HG03442 (cell line): ENCODE data around the gene GSE1.

Source experiments
- ATAC-seq: cut with Tn5 transposase; IDR thresholded peaks from one replicate; pipeline ENCODE4 v1.9.1; 2021; ENCODE audit warnings: mild to moderate bottlenecking, moderate library complexity; ENCODE audit not compliant: unreplicated experiment

GSE1 gene

GRCh38 chr16:85616607-85617321 lies 3.6 kb downstream of the GSE1 start:
- ATAC-seq, result peak; percentile 27

GRCh38 chr16:85617948-85618347 lies 4.8 kb downstream of the GSE1 start:
- no peak for ATAC-seq

GRCh38 chr16:85618521-85618920 lies 5.4 kb downstream of the GSE1 start:
- no peak for ATAC-seq

- ATAC-seq, result no peak
Observed at GRCh38 chr16:85619101-85619891, 6.2 kb downstream of the GSE1 start.

- ATAC-seq, result no peak
Observed at GRCh38 chr16:85620374-85620773, 7.3 kb downstream of the GSE1 start.

DNA sequence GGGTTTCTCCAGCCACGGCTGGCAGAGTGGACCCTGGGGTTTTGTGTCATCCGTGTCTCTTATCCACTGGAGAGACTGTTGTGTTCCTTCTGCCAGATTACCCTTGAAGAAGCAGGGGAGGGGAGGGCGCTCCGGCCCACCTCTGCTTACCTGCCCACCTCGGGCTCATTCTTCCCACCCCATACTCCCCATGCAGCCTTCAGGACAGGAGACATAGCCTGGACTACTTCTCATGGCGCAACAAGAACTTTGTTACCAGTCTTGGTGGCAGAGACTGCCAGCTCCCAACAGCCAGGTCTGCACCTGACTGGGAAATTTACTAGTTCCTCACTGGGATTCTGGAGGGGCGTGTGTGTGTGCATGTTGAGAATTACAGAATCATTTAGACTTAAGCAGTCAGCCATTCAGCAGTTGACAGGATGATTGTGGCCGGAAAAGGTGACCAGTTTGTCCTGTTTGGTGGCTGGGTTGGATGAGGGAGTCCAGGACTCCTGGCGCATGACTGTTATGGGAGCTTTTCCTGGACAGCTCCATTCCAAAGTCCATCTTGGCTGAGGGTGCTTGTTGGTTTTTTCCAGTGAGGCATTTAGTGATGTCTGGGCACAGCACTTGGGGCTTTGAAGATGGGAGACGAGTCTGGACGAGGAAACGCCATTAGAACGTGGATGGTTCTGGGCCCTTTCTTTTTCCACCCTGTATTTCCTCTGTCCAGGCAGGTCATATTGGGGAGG lies 8.7 kb downstream of the GSE1 start:
- ATAC-seq, result no peak

GRCh38 chr16:85622683-85623082 lies 9.6 kb downstream of the GSE1 start:
- no peak for ATAC-seq

GRCh38 chr16:85623250-85623649 lies 10.1 kb downstream of the GSE1 start:
- ATAC-seq, result no peak

DNA sequence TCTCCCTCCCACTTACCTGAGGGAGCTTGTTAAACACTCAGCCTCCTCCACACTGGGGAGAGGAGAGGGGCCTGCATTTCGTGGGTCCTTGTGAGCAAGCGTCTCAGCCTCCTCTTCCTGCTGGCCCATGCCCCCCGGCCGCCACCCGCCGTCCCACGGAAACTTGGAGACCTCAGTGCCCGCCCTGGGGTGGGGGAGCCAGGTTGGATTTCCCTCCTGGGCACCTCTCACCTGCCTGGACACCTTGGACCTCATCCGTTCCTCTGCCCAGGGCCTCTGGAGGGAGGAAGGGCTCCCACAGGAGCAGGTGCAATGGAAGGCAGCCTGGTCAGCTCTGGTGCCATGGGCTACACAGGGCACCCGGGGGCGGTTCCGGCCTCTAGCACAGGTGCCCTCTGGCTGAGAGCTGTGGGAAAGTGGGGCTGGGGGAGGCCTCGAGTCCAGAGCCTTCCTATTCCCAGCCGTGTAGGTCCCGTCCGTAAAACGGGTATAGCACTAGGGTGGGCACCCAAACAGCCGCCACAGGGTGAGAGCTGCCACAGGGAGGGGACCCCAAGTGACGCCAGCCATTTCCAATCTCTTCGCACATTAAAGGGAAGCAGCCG lies 11.0 kb downstream of the GSE1 start:
- ATAC-seq, result no peak

DNA sequence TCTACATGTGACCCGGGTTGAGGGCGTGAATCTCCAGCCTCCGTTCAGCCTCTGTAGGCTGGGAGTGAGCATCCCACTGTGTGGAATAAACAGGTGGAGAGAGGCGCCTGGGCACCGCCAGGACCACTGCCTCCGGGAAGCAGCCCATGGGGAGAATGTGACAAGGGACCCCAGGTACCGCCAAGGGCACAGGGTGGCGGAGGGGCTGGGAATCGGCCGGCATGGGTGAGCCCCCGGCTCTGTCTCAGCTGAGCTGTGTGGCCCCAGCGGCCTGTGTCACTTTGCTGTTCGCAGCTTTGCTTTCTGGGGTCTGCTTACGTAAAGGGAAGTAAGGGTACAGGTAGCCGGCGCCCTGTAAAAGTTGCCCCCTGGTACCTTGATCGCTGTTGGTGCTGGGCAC lies 11.5 kb downstream of the GSE1 start:
- ATAC-seq, result no peak

DNA sequence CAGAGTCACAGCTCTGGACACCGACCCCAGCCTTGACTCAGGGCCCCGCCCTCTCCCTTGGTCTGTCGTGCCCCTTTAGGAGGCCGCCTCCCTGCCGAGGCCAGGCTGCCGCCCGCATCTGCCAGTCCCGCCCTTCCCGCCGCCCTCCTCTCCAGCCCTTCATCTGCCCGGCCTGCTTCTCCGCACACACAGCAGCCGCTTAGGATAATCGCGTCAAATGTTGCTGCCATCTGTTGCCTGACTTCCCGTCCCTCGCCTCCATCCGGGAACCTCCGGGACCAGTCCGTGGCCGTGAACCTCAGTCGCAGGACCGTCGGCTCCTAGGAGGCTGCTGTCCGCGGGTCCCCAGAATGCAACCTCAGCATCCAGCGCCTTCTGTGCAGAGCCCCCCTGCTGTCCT lies 11.9 kb downstream of the GSE1 start:
- ATAC-seq, result no peak

GRCh38 chr16:85625485-85626117 lies 12.5 kb downstream of the GSE1 start:
- ATAC-seq, result no peak

DNA sequence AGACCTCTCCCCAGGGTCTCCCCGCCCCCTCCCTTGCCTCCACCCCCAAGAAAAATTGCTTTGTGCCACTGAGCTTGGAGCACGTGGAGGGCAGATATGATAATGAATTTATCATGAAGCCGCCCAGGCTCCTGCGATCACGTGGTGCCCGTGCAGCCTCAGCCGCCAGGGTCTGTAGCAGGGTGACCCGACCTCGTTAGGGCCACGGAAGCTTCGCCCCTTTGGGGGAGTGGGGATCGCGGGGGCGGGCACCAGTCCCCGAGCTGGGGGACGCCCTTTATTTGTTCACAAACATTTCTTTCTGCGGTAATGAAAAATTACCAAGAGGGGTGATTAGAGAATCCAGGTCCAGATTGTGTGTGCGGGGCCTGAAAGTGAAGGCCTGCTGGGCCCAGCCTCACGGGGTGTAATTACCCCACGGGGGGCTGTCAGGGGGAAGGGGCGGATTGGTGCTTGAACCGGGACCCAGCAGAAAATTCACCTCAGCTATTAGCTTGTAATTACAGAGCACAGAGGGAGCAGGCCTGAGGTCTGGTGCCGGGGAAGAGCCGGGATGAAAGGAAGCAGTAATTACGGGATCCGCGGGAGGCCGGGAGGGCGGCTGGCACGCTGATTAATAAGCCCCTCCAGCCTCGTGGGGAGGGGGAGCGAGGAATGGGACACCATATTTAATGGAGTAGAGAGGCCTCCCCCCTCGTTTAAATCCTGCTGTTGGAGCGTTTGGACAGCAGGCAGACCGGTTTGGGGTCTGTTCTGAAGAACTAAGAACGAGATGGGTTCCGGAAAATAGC lies 13.3 kb downstream of the GSE1 start:
- no peak for ATAC-seq

- no peak for ATAC-seq
Observed at GRCh38 chr16:85627089-85627488, 14.0 kb downstream of the GSE1 start.

- no peak for ATAC-seq
Observed at GRCh38 chr16:85627526-85628264, 14.6 kb downstream of the GSE1 start.

- no peak for ATAC-seq
Observed at GRCh38 chr16:85628265-85628556, 15.1 kb downstream of the GSE1 start.

DNA sequence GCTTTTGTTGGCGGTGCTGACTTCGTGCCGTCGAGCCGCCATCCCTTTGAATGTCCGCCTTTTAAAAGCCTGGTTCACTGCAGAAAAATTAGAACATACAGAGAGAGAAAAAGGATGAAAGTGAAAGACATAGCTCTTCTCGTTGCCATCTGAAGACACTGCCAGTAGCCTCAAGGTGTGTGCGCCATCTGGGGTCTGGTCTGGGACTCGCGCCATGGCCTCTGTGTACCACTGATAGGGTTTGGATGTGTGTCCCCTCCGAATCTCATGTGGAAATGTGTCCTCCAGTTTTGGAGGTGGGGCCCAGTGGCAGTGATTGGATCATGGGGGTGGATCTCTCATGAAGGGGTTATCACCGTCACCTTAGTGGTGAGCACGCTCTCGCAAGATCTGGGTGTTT lies 15.5 kb downstream of the GSE1 start:
- no peak for ATAC-seq

GRCh38 chr16:85629326-85629725 lies 16.2 kb downstream of the GSE1 start:
- ATAC-seq, result no peak

GRCh38 chr16:85629853-85630252 lies 16.7 kb downstream of the GSE1 start:
- no peak for ATAC-seq

DNA sequence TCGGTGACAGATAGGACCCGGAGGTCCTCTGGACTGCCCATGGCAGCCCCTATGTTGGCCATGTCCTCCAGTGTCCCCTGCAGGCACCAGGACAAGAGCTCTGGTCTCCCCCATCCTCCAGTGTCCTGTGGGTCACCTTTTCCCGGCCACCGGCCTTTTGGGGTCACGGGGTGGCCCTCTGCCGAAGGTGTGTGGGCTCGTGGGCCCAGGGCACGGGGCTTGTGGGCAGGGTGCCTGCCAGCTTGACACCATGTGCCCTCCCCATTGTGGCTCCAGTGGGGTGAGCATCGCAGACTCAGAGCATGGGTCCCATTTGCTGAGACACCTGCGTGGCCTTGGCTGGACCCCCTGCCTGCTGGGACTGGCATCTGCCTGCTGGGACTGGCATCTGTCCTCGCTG lies 18.1 kb downstream of the GSE1 start:
- no peak for ATAC-seq
